Natural killer cell (primary cell): ENCODE data around the gene HBG2. TPM values are rescaled to one million over a fixed set of nuclear protein-coding genes. Genes with fewer than 3 reads are reported as not detected.

ENCODE experiments used
- ATAC-seq, 3 donors: fragments of 150-1000 bp in 2 of 3; fragments of 200-7000 bp in 1 of 3; cut with Tn5 transposase; 1 replicate in 1 of 3; 2 replicates in 2 of 3; pipeline ENCODE4 v1.10.0; 2021; ENCODE audit warnings: mild to moderate bottlenecking in 2 of 3, moderate library complexity in 2 of 3
- DNase-seq, 2 donors: peaks; one replicate each; pipeline versions ENCODE4 v3.0.0 to v3.0.0-alpha.2; 2013 to 2021; ENCODE audit warnings: mixed read lengths in 1 of 2
- H3K27ac ChIP-seq: one replicate; pipeline ENCODE4 v1.5.1; 2013; ENCODE audit warnings: mild to moderate bottlenecking, low read length
- H3K27me3 ChIP-seq: one replicate; pipeline ENCODE4 v1.6.1; 2013; ENCODE audit warnings: low read length; ENCODE audit not compliant: control insufficient read depth, insufficient read depth
- H3K36me3 ChIP-seq: one replicate; pipeline ENCODE4 v1.6.1; 2013; ENCODE audit warnings: low read length; ENCODE audit not compliant: control insufficient read depth, insufficient read depth
- H3K4me1 ChIP-seq: one replicate; pipeline ENCODE4 v1.6.1; 2013; ENCODE audit warnings: low read length; ENCODE audit not compliant: control insufficient read depth, insufficient read depth
- H3K4me3 ChIP-seq: one replicate; pipeline ENCODE4 v1.5.1; 2013; ENCODE audit warnings: low read length
- H3K9me3 ChIP-seq: one replicate; pipeline ENCODE4 v1.6.1; 2013; ENCODE audit warnings: low read length; ENCODE audit not compliant: control insufficient read depth, insufficient read depth
- H3K27ac Mint-ChIP-seq, 2 donors: one replicate each; pipeline ENCODE4 v1.8.0; 2022; ENCODE audit warnings: mild to moderate bottlenecking in 2 of 2, mixed read lengths in 2 of 2, moderate library complexity in 1 of 2
- H3K27me3 Mint-ChIP-seq, 2 donors: one replicate each; pipeline ENCODE4 v1.8.0; 2022; ENCODE audit warnings: low read depth in 2 of 2, mixed read lengths in 2 of 2
- H3K36me3 Mint-ChIP-seq: one replicate; pipeline ENCODE4 v1.8.0; 2022; ENCODE audit warnings: mixed read lengths
- H3K4me1 Mint-ChIP-seq, 2 donors: one replicate each; pipeline ENCODE4 v1.8.0; 2022; ENCODE audit warnings: mixed read lengths in 2 of 2
- H3K4me3 Mint-ChIP-seq: one replicate; pipeline ENCODE4 v1.8.0; 2022; ENCODE audit warnings: mild to moderate bottlenecking, moderate library complexity, mixed read lengths
- H3K9me3 Mint-ChIP-seq, 2 donors: one replicate each; pipeline ENCODE4 v1.8.0; 2022; ENCODE audit warnings: mixed read lengths in 2 of 2
- WGBS: methylation state at CpG from one replicate; pipeline ENCODE4 v1.1.7; 2013; ENCODE audit warnings: missing lambda C conversion rate; ENCODE audit not compliant: insufficient coverage; 5-methylcytosine and 5-hydroxymethylcytosine counted together
- intact Hi-C: fragments of 100-400 bp; cut with micrococcal nuclease; formaldehyde crosslinking; loops from one replicate; pipeline ENCODE4 v1.14.2; 2022
- total RNA-seq, 4 donors: library from RNA; stranded (reverse); fragments of 120-200 nt in 1 of 4; gene quantifications; one replicate each; pipeline versions ENCODE4 v1.2.3 to v1.2.4, GENCODE V29; 2013 to 2022
- TF ChIP-seq, protein P1 (sequence below): fragments of 200-600 bp; IDR thresholded peaks from one replicate; pipeline ENCODE4 v1.8.0; 2022; ENCODE audit warnings: antibody characterized with exemption

Gene HBG2
- total RNA-seq, 3 donors from 2014 or later (not counting 1 experiment from before 2014, with no cell fraction given): not detected

DNA sequence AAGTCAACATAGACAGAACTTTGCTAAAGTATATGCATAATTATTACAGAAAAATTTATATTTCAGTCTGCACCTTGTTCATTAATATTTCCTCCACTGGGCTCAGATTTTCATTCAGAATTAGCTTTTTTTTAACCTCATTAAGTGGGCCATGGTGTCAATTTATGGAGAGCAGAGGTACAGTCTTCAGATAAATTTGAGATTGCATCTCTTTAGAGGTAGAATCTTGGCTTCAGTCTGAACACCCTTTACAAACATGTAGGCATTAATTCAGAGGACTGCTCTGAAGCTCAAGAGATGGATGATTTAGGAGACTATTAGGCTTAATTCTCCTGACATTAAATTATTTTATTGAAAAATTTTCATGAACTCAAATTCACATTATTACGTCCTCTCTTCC is 24.3 kb downstream of the HBG2 start:
- DNase-seq (no peak), ATAC-seq (no peak)
- Histone ChIP-seq H3K36me3 (no peaks in the 10 kb centered on the region), H3K27me3 (no peaks in the 10 kb centered on the region), H3K4me1 (no peaks in the 10 kb centered on the region), H3K4me3 (no peak overlapping the region), H3K9me3 (no peaks in the 10 kb centered on the region), H3K27ac (no peak overlapping the region)
- no peak overlapping the region for H3K4me3 Mint-ChIP-seq
- peaks cover 0 to 2% of the 10 kb centered on the region in 2 donors for H3K9me3 Mint-ChIP-seq
- no peaks in the 10 kb centered on the region for H3K36me3 Mint-ChIP-seq
- no peak overlapping the region for H3K27ac Mint-ChIP-seq
- H3K27me3 Mint-ChIP-seq: peaks cover 0 to 2% of the 10 kb centered on the region in 2 donors
- intact Hi-C loops: no loop called here
- TF ChIP-seq, protein P1, sequence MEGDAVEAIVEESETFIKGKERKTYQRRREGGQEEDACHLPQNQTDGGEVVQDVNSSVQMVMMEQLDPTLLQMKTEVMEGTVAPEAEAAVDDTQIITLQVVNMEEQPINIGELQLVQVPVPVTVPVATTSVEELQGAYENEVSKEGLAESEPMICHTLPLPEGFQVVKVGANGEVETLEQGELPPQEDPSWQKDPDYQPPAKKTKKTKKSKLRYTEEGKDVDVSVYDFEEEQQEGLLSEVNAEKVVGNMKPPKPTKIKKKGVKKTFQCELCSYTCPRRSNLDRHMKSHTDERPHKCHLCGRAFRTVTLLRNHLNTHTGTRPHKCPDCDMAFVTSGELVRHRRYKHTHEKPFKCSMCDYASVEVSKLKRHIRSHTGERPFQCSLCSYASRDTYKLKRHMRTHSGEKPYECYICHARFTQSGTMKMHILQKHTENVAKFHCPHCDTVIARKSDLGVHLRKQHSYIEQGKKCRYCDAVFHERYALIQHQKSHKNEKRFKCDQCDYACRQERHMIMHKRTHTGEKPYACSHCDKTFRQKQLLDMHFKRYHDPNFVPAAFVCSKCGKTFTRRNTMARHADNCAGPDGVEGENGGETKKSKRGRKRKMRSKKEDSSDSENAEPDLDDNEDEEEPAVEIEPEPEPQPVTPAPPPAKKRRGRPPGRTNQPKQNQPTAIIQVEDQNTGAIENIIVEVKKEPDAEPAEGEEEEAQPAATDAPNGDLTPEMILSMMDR: no peak
- WGBS: 100% methylated on average over 1 of the region's 1 CpG
- no peaks in the 10 kb centered on the region for H3K4me1 Mint-ChIP-seq

DNA sequence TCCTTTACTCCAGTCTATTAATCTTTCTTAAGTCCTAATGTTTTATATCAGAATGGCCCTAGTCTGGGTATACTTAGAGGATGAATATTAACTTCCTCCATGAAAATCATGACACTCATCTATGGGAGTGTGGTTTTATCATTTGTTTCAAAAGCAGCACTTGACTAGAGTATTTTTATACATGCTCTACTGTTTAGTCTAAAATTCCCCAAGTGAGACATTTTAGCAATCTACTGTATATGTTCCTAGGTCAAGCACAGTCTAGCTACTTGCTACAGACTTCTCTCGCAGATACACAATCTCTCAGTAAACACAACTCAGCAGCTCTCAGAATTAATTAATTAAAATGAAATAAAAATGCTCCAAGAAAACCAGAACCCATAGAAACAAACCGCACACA is 24.8 kb downstream of the HBG2 start:
- Histone ChIP-seq H3K27me3 (no peaks in the 10 kb centered on the region), H3K27ac (no peak overlapping the region), H3K4me1 (no peaks in the 10 kb centered on the region), H3K36me3 (no peaks in the 10 kb centered on the region), H3K9me3 (no peaks in the 10 kb centered on the region), H3K4me3 (no peak overlapping the region)
- Mint-ChIP-seq H3K4me1 (no peaks in the 10 kb centered on the region), H3K36me3 (no peaks in the 10 kb centered on the region), H3K4me3 (no peak overlapping the region), H3K27ac (no peak overlapping the region), H3K9me3 (no peaks in the 10 kb centered on the region), H3K27me3 (no peaks in the 10 kb centered on the region)
- TF ChIP-seq, protein P1: no peak
- ATAC-seq: no peak
- intact Hi-C loops: no loop called here
- DNase-seq: no peak
- 100% methylated on average over 1 of the region's 2 CpGs for WGBS

DNA sequence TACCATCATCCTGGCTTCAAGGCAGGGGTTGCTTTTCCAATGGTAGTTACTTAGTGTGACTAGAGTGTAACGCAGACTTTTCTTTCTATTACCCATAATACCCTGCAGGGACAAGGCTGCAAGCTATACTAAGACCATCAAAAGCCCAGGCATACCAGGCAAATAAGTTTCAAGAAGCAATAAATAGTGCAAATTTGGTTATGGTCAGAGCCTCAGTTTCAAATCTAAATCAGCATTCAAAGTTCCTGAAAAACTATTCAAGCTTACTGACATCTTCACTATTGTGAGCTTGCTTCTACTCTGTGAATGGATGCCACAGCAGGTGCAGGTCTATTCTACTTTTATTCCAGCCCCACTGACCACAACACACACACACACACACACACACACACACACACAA is 25.2 kb downstream of the HBG2 start:
- TF ChIP-seq, protein P1: no peak
- no peak for ATAC-seq
- Mint-ChIP-seq H3K9me3 (no peaks in the 10 kb centered on the region), H3K27me3 (no peaks in the 10 kb centered on the region), H3K36me3 (no peaks in the 10 kb centered on the region), H3K27ac (no peak overlapping the region), H3K4me1 (no peaks in the 10 kb centered on the region), H3K4me3 (no peak overlapping the region)
- Histone ChIP-seq H3K36me3 (no peaks in the 10 kb centered on the region), H3K27ac (no peak overlapping the region), H3K4me1 (no peaks in the 10 kb centered on the region), H3K9me3 (no peaks in the 10 kb centered on the region), H3K4me3 (no peak overlapping the region), H3K27me3 (no peaks in the 10 kb centered on the region)
- intact Hi-C loops: no loop called here
- DNase-seq: no peak
- 86% methylated on average over 1 of the region's 1 CpG for WGBS

DNA sequence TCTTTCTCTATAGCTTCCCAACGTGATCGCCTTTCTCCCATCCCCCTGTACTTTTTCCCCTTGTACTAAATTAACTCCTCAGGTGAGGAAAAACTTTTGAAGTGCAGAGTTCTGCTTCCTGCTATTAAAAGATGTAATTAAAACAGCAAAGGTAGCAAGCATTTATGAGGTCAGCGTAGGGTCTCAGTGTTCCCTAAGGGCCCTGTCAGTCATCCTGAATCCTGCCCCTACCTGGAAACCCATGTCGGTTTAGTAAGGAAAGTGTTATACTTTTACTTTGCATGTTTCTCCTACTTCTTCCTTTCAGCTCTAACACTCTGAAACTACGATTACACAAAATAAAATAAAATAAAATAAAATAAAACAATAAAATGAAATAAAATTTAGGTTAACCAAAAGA is 26.5 kb downstream of the HBG2 start:
- 75% methylated on average over 2 of the region's 5 CpGs for WGBS
- no peak for ATAC-seq
- TF ChIP-seq, protein P1: no peak

More for the DNA sequence above, 26.5 kb downstream of the HBG2 start:
- no peak overlapping the region for H3K4me3 ChIP-seq
- no peaks in the 10 kb centered on the region for H3K4me1 Mint-ChIP-seq
- H3K27me3 Mint-ChIP-seq: no peaks in the 10 kb centered on the region
- H3K36me3 Mint-ChIP-seq: no peaks in the 10 kb centered on the region
- DNase-seq: no peak
- H3K4me1 ChIP-seq: no peaks in the 10 kb centered on the region
- no peaks in the 10 kb centered on the region for H3K36me3 ChIP-seq
- H3K27me3 ChIP-seq: no peaks in the 10 kb centered on the region
- H3K27ac Mint-ChIP-seq: no peak overlapping the region
- intact Hi-C loops: no loop called here
- no peak overlapping the region for H3K4me3 Mint-ChIP-seq
- no peak overlapping the region for H3K27ac ChIP-seq
- no peaks in the 10 kb centered on the region for H3K9me3 ChIP-seq
- no peaks in the 10 kb centered on the region for H3K9me3 Mint-ChIP-seq
